Measurements from ENCODE around the gene RXFP4.
A peak's percentile ranks its signal among the peaks of the same experiment; 100 is the strongest.
"Not testable (repeated sequence)": the region's sequence is repeated elsewhere in the genome, so short reads cannot be mapped to it uniquely, and the experiment has no call there.

RXFP4 gene

DNA sequence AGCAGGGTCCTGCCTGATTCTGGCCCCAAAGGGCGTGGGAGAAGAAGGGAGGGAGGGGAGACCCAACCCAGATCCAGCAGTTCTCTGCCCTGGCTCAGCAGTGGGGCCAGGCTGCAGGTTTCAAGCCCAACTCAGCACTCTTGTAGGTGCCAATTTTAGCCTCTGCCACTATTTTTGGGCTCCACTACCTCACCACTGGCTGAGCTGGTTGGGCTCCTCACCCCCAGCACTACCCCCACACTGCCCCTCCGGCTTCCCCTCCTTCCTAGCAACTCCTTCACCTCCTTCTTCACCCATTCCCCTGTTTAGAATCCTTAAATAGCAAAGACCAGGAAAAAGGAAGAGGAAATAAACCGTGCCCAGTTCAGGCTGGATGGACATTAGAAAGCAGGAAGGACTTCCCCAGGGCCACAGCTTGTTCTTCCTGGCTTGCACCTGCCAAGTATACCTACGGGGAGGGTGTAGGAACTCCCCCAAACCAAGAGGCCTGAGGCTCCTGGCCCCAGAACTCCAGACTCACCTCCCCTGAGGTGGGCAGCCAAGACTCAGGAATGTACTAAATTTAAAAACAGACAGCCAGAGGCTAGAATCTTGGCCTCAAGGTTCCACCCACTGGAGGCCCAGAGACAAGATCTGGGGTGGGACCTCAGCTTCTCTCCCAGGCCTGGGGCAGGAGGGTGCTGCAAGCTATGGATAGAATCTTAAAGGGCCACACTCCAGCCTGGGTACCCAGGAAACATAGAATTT lies 38.3 kb downstream of the RXFP4 start:
- DNase-seq, result no peak

- no peak for DNase-seq
Observed at GRCh38 chr1:155981266-155982088, 40.0 kb downstream of the RXFP4 start.

DNA sequence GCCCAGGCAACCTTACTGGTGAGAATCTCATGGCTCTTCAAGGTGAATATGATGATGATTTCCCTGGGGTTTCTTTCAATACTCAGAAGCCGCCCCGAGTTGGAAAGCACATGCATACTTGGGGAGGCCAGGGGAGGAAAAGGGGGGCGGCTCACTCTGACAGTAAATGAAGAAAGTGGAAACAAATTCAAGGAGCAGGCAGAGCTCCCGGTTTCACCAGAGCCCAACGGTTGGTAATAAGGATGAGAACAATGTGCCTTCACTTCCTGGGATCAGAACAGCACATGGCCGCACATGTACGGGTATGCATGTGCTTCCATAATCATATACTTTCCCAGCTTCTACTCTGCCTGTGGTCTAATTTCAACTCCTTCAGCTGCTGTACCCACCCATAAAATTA lies 40.7 kb downstream of the RXFP4 start:
- no peak for DNase-seq

GRCh38 chr1:155983191-155984024 lies 42.0 kb downstream of the RXFP4 start:
- no peak for DNase-seq

DNA sequence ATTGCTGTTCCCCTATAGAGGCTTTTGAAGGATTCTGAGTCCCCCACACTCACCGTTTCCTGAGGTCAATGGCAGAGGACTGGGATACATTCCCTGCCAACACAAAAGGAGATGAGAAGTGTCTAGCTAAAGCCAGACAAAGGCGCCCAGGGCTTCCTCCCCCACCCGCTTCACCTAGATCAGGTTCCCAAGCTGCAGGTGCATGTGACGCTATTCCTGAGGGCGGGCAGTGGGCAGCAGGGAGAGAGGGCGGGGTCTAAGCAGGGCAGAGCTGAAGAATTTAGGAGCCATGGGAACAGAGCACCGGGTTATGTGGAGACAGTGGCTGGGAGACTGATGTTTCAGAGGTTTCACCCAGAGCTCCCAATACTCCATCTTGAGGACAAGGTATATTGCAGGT lies 42.9 kb downstream of the RXFP4 start:
- no peak for DNase-seq

GRCh38 chr1:155984903-155985645 lies 43.6 kb downstream of the RXFP4 start:
- DNase-seq, result not testable (repeated sequence)

DNA sequence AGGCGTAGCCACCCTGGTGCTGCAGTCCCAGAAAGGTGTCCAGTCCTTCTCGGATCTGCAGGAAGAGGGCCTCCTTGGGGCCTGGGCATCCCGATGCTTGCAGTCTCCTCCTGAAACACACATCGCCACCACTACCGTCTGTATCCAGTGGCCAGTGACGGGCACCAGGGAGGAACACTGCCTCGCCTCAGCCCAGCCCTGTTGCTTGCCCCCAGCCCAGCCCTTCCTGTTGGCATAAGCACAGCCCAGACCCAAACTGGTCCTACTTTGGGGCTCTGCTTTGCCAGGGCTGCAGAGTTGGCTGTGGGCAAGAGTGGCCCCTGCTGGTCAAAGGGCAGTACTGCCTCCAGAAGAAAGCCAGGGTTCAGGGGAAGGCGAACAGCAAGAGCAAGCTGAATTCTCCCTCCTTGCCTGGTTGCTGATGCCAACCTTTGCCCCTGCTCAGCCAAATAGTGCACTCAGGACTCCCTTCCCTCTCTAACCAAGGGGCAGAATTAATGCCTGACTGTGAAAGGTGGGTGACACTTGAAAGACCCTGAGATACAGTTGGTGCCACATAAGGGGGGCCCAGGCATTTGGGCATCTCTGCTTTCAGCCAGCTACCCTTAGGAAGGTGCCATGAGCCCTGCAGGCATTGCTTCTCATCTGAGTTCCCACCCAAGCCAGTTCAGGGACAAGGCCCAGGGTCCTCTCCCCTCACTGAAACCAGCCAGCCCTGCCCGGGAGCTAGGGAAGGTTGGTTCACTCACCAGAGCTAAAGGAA lies 48.0 kb downstream of the RXFP4 start:
- DNase-seq, result peak; percentile 87

GRCh38 chr1:155990005-155990739 lies 48.7 kb downstream of the RXFP4 start:
- DNase-seq, result no peak
